ENCODE data around the gene LSM14B.

Gene LSM14B

GRCh38 chr20:62133051-62133845, 11.0 kb downstream of the LSM14B start:
- FAIRE-seq = no peak

GRCh38 chr20:62133864-62134263, 11.6 kb downstream of the LSM14B start:
- no peak for FAIRE-seq

GRCh38 chr20:62134735-62135231, 12.5 kb downstream of the LSM14B start:
- no peak for FAIRE-seq

GRCh38 chr20:62135573-62136266, 13.4 kb downstream of the LSM14B start:
- FAIRE-seq = no peak

GRCh38 chr20:62136283-62137091, 14.2 kb downstream of the LSM14B start:
- no peak for FAIRE-seq

- FAIRE-seq = no peak
These were observed 14.8 kb downstream of the LSM14B start for GRCh38 chr20:62137092-62137384.

- no peak for FAIRE-seq
These were observed 15.4 kb downstream of the LSM14B start for GRCh38 chr20:62137478-62138203.

- no peak for FAIRE-seq
These were observed 15.9 kb downstream of the LSM14B start for GRCh38 chr20:62138204-62138543.

GRCh38 chr20:62138912-62139311, 16.6 kb downstream of the LSM14B start:
- no peak for FAIRE-seq

GRCh38 chr20:62139636-62140035, 17.4 kb downstream of the LSM14B start:
- no peak for FAIRE-seq

GRCh38 chr20:62141043-62141396, 18.7 kb downstream of the LSM14B start:
- no peak for FAIRE-seq

- FAIRE-seq = no peak
These were observed 19.3 kb downstream of the LSM14B start for GRCh38 chr20:62141397-62142251.

GRCh38 chr20:62142252-62143080, 20.2 kb downstream of the LSM14B start:
- FAIRE-seq = no peak

- no peak for FAIRE-seq
These were observed 21.0 kb downstream of the LSM14B start, which contains the start of the genes PSMA7 and SS18L1 for GRCh38 chr20:62143081-62143956. PSMA7 (minus strand) TSS chr20:62143394; CDS start chr20:62143303, 91 bp downstream. SS18L1 (plus strand) TSS chr20:62143769; CDS start chr20:62143821, 52 bp downstream.

GRCh38 chr20:62143957-62144825, 21.9 kb downstream of the LSM14B start:
- no peak for FAIRE-seq

- FAIRE-seq = no peak
These were observed 23.4 kb downstream of the LSM14B start for GRCh38 chr20:62145688-62146018.

- no peak for FAIRE-seq
These were observed 23.9 kb downstream of the LSM14B start for GRCh38 chr20:62146019-62146755.

- FAIRE-seq = no peak
These were observed 24.9 kb downstream of the LSM14B start for GRCh38 chr20:62147125-62147524.
